NCI-H2081 treated with DMSO at 0.1 percent for 48 hours (cell line): ENCODE data around the gene SSC5D.
"Not testable (repeated sequence)": the region's sequence is repeated elsewhere in the genome, so short reads cannot be mapped to it uniquely, and the experiment has no call there.

Experiments
- DNase-seq: peaks from one replicate; lab custom pipeline; 2025; lab: John Stamatoyannopoulos, UW

SSC5D gene

GRCh38 chr19:55503502-55504251 is 15.4 kb downstream of the SSC5D start:
- peak; percentile 75 for DNase-seq

- DNase-seq = no peak
These were observed 16.0 kb downstream of the SSC5D start for GRCh38 chr19:55504252-55504603.

GRCh38 chr19:55504981-55505380 is 16.7 kb downstream of the SSC5D start:
- no peak for DNase-seq

- DNase-seq = no peak
These were observed 19.9 kb downstream of the SSC5D start for GRCh38 chr19:55508120-55508519.

- DNase-seq = peak; percentile 54
These were observed 28.8 kb downstream of the SSC5D start for GRCh38 chr19:55516878-55517620.

- no peak for DNase-seq
These were observed 31.4 kb downstream of the SSC5D start for GRCh38 chr19:55519451-55520311.

- no peak for DNase-seq
These were observed 32.6 kb downstream of the SSC5D start for GRCh38 chr19:55520691-55521292.

GRCh38 chr19:55525289-55526101 is 37.3 kb downstream of the SSC5D start:
- DNase-seq = no peak

GRCh38 chr19:55526216-55527196 is 38.3 kb downstream of the SSC5D start:
- peak; percentile 51 for DNase-seq

GRCh38 chr19:55527197-55528029 is 39.2 kb downstream of the SSC5D start:
- DNase-seq = no peak

GRCh38 chr19:55528030-55528803 is 40.0 kb downstream of the SSC5D start:
- no peak for DNase-seq

- no peak for DNase-seq
These were observed 41.5 kb downstream of the SSC5D start for GRCh38 chr19:55529636-55530234.

- DNase-seq = no peak
These were observed 42.8 kb downstream of the SSC5D start for GRCh38 chr19:55530996-55531395.

- DNase-seq = not testable (repeated sequence)
These were observed 46.0 kb downstream of the SSC5D start for GRCh38 chr19:55534280-55534679.

GRCh38 chr19:55535173-55535964 is 47.1 kb downstream of the SSC5D start:
- DNase-seq = no peak

GRCh38 chr19:55535965-55536350 is 47.7 kb downstream of the SSC5D start:
- no peak for DNase-seq

- DNase-seq = no peak
These were observed 48.1 kb downstream of the SSC5D start for GRCh38 chr19:55536366-55536765.
